ENCODE results near the gene SLC28A3. TPM values are rescaled to one million over a fixed set of nuclear protein-coding genes. Genes with fewer than 3 reads are reported as not detected.

The SLC28A3 gene
- total RNA-seq, 6 donors from 2014 or later: 0.11 to 3.6 (median 0.38) TPM

- TF ChIP-seq EP300 (IDR thresholded peaks at IDR 0.05) (no peak), POLR2AphosphoS5 (IDR thresholded peaks at IDR 0.05) (no peak), POLR2A (IDR thresholded peaks at IDR 0.05) (no peak)
- TF ChIP-seq, protein P1, sequence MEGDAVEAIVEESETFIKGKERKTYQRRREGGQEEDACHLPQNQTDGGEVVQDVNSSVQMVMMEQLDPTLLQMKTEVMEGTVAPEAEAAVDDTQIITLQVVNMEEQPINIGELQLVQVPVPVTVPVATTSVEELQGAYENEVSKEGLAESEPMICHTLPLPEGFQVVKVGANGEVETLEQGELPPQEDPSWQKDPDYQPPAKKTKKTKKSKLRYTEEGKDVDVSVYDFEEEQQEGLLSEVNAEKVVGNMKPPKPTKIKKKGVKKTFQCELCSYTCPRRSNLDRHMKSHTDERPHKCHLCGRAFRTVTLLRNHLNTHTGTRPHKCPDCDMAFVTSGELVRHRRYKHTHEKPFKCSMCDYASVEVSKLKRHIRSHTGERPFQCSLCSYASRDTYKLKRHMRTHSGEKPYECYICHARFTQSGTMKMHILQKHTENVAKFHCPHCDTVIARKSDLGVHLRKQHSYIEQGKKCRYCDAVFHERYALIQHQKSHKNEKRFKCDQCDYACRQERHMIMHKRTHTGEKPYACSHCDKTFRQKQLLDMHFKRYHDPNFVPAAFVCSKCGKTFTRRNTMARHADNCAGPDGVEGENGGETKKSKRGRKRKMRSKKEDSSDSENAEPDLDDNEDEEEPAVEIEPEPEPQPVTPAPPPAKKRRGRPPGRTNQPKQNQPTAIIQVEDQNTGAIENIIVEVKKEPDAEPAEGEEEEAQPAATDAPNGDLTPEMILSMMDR (IDR thresholded peaks at IDR 0.05): no peak
- no peak for ATAC-seq (ENCODE audit: low FRiP score in 2 of 2)
- WGBS, 2 donors: 73 to 84% methylated on average over 3 of the region's 3 CpGs
Observed at GRCh38 chr9:84264307-84265029, 76.1 kb downstream of the SLC28A3 start.

GRCh38 chr9:84261070-84261746, 79.3 kb downstream of the SLC28A3 start:
- peak overlapping the region in 2 of 4 donors; percentile 19 to 20 for H3K4me3 ChIP-seq
- no peaks in the 10 kb centered on the region for H3K36me3 ChIP-seq
- H3K27me3 ChIP-seq: no peaks in the 10 kb centered on the region
- no peak overlapping the region for H3K27ac ChIP-seq
- 33 to 35% methylated on average over 13 of the region's 13 CpGs for WGBS, 2 donors
- no peaks in the 10 kb centered on the region for H3K9me3 ChIP-seq
- DNase-seq (peak in 1 of 2 donors; percentile 86), ATAC-seq (ENCODE audit: low FRiP score in 2 of 2) (peak; percentile 88 to 96)
- peaks cover 0 to 5% (median 1%) of the 10 kb centered on the region in 4 donors for H3K4me1 ChIP-seq
- TF ChIP-seq POLR2A (IDR thresholded peaks at IDR 0.05): no peak
- TF ChIP-seq, protein P1 (IDR thresholded peaks at IDR 0.05): peak; percentile 83 to 93 (median 86)

More at GRCh38 chr9:84264307-84265029, 76.1 kb downstream of the SLC28A3 start:
- Histone ChIP-seq H3K4me3 (no peak overlapping the region), H3K36me3 (no peaks in the 10 kb centered on the region), H3K9me3 (no peaks in the 10 kb centered on the region), H3K27ac (no peak overlapping the region), H3K4me1 (peaks cover 0 to 5% (median 1%) of the 10 kb centered on the region in 4 donors), H3K27me3 (no peaks in the 10 kb centered on the region)
- DNase-seq: no peak

GRCh38 chr9:84258371-84258770, 82.2 kb downstream of the SLC28A3 start:
- DNase-seq: no peak
- peaks cover 0 to 5% (median 1%) of the 10 kb centered on the region in 4 donors for H3K4me1 ChIP-seq
- no peaks in the 10 kb centered on the region for H3K9me3 ChIP-seq
- H3K36me3 ChIP-seq: no peaks in the 10 kb centered on the region
- WGBS, 2 donors: 81 to 84% methylated on average over 9 of the region's 9 CpGs
- H3K27ac ChIP-seq: no peak overlapping the region
- no peak overlapping the region for H3K4me3 ChIP-seq
- ATAC-seq (ENCODE audit: low FRiP score in 2 of 2): no peak
- no peaks in the 10 kb centered on the region for H3K27me3 ChIP-seq
- TF ChIP-seq, protein P1 (IDR thresholded peaks at IDR 0.05): no peak
- TF ChIP-seq POLR2AphosphoS5 (IDR thresholded peaks at IDR 0.05): no peak
- no peak for TF ChIP-seq POLR2A (IDR thresholded peaks at IDR 0.05)
- TF ChIP-seq EP300 (IDR thresholded peaks at IDR 0.05): no peak

DNA sequence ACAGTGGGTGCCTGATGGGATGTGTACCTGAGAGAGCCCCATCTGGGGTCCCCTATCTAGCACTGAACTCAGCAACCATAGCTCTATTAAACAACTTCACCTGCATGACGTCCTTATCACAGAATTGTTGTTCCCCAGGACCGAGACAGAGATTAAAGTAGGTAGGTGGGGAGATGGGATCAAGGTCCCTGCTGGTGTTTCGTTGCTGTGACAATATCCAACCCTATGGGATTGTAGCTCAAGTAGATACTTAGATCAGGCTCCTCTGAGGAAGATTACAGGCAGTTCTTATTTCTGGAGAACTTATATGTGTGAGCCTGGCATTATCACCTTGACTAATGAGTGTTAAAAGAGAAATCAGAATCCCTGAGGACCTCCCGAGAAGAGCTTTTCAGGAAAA, 84.9 kb downstream of the SLC28A3 start:
- no peak for ATAC-seq (ENCODE audit: low FRiP score in 2 of 2)
- no peaks in the 10 kb centered on the region for H3K9me3 ChIP-seq
- WGBS, 2 donors: 80 to 84% methylated on average over 4 of the region's 4 CpGs
- TF ChIP-seq POLR2A (IDR thresholded peaks at IDR 0.05) (no peak), POLR2AphosphoS5 (IDR thresholded peaks at IDR 0.05) (no peak)
- H3K4me3 ChIP-seq: no peak overlapping the region
- no peaks in the 10 kb centered on the region for H3K27me3 ChIP-seq
- no peak for DNase-seq
- H3K36me3 ChIP-seq: no peaks in the 10 kb centered on the region
- H3K27ac ChIP-seq: no peak overlapping the region
- no peaks in the 10 kb centered on the region for H3K4me1 ChIP-seq

DNA sequence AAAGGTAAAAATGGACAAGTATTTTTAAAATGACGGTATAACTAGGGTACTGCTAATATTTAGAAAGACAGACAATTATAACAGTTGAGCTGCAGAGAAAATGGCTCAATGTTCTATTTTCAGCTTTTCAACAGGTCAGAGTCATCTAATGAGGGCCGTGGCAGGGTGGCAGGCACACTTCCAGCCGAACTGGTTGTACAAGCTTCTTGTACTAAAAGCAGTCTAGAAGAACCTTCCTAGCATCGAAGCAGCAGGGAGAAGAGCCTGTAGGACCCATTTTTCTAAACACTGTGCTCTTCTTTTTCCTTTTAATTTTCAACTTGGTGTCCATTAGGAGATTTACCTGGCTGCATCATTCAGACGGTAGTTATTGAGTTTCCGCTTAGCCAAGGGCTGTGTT, 85.6 kb downstream of the SLC28A3 start:
- H3K27ac ChIP-seq: no peak overlapping the region
- WGBS, 2 donors: 69 to 71% methylated on average over 6 of the region's 6 CpGs
- no peaks in the 10 kb centered on the region for H3K4me1 ChIP-seq
- DNase-seq (peak in 1 of 2 donors; percentile 83), ATAC-seq (ENCODE audit: low FRiP score in 2 of 2) (peak in 1 of 2 donors; percentile 23)
- no peak for TF ChIP-seq EP300 (IDR thresholded peaks at IDR 0.05)
- no peak for TF ChIP-seq POLR2AphosphoS5 (IDR thresholded peaks at IDR 0.05)
- no peak for TF ChIP-seq POLR2A (IDR thresholded peaks at IDR 0.05)
- TF ChIP-seq, protein P1 (IDR thresholded peaks at IDR 0.05): no peak
- no peaks in the 10 kb centered on the region for H3K9me3 ChIP-seq
- H3K27me3 ChIP-seq: no peaks in the 10 kb centered on the region
- no peaks in the 10 kb centered on the region for H3K36me3 ChIP-seq
- no peak overlapping the region for H3K4me3 ChIP-seq

All from upper lobe of left lung (tissue), 6 donors.